ENCODE data around the gene TRNAU1AP. TPM values are rescaled to one million over a fixed set of nuclear protein-coding genes. Genes with fewer than 3 reads are reported as not detected.

Gene TRNAU1AP
- total and polyA plus RNA-seq, 2 of the 13 experiments (the other 11 are each of a cell fraction or from before 2014, with no cell fraction given), result 29.0 to 42.9 TPM

DNA sequence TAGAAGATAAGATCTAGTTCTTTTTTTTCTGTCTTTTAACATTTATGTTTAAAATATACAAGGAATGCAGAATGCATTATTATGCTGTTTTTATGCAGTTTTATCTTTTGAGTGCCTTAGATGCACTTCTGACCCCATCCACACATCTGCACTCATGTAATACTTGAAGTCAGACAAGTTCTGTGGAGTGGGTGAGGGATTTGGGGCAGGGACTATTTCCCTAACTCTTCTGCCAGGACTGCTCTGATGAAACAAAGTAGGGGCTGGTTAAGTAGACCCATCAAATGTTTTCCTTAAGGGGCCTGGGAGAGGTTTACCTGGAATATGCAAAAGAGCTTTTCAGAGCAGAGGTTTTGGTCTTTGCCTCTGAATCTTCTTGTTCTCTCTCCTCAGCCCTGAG, 11.4 kb downstream of the TRNAU1AP start:
- Histone ChIP-seq H4K20me1 (ENCODE audit: insufficient read depth, low read length) (no peaks in the 10 kb centered on the region), H2AFZ (ENCODE audit: low read length) (no peak overlapping the region), H3K9ac (ENCODE audit: insufficient read depth, low read depth, low read length) (no peak overlapping the region), H3K27ac (ENCODE audit: extremely low read length, insufficient read depth, low read length) (no peak overlapping the region), H3K4me3 (replicated peaks in 1 of 3; ENCODE audit: insufficient read depth in 1 of 3, low read depth in 2 of 3, low read length in 3 of 3) (no peak overlapping the region), H3K36me3 (replicated peaks in 1 of 2; ENCODE audit: control insufficient read depth in 1 of 2, insufficient read depth in 2 of 2, low read length in 2 of 2) (peaks cover 19 to 67% of the 10 kb centered on the region in 2 experiments; a peak in 4 of 5 replicates), H3K4me2 (ENCODE audit: low read depth, low read length) (no peak overlapping the region), H3K27me3 (ENCODE audit: control insufficient read depth in 1 of 2, insufficient read depth in 2 of 2, low read length in 2 of 2) (no peaks in the 10 kb centered on the region), H3K9me3 (ENCODE audit: low read length) (no peaks in the 10 kb centered on the region), H3K79me2 (ENCODE audit: insufficient read depth, low read length) (no peaks in the 10 kb centered on the region), H3K4me1 (ENCODE audit: insufficient read depth, low read length) (no peaks in the 10 kb centered on the region)
- ATAC-seq, result no peak
- CTCF ChIA-PET (ENCODE audit: low intra/inter-chr PET ratio, low total read pairs), result no interaction called here
- no peak for FAIRE-seq
- BruUV-seq (replicated peaks), result no TSS peak
- in situ Hi-C loops (cut with HindIII; ENCODE audit: extremely low pct_ligation_motif_present, low pct_unique_long_range_greater_than_20kb) (no loop called here), intact Hi-C loops (cut with micrococcal nuclease; ENCODE audit: unreplicated experiment) (no loop called here)
- POLR2A ChIA-PET, result interaction anchor here (3.0 kb wide), 1 partner anchor 16 kb away, joined by 25 read pairs; no protein-coding TSS in a partner anchor
- DNase-seq (ENCODE audit: low spot score), result no peak
- TF ChIP-seq SNRNP70 (IDR thresholded peaks at IDR 0.05; ENCODE audit: low read depth, low read length) (no peak), ZNF552 (CRISPR knock-in tag; IDR thresholded peaks at IDR 0.05; ENCODE audit: borderline replicate concordance) (no peak), JUNB (CRISPR knock-in tag; IDR thresholded peaks at IDR 0.05; ENCODE audit: borderline replicate concordance) (no peak), KDM1A (CRISPR knock-in tag; IDR thresholded peaks at IDR 0.05) (no peak), HDAC1 (CRISPR knock-in tag; IDR thresholded peaks at IDR 0.05) (no peak), ZNF546 (CRISPR knock-in tag; conservative IDR thresholded peaks at IDR 0.05) (no peak)
- TF ChIP-seq, protein P1, sequence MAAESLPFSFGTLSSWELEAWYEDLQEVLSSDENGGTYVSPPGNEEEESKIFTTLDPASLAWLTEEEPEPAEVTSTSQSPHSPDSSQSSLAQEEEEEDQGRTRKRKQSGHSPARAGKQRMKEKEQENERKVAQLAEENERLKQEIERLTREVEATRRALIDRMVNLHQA (CRISPR knock-in tag; IDR thresholded peaks at IDR 0.05), result no peak
- TF ChIP-seq, protein P2, sequence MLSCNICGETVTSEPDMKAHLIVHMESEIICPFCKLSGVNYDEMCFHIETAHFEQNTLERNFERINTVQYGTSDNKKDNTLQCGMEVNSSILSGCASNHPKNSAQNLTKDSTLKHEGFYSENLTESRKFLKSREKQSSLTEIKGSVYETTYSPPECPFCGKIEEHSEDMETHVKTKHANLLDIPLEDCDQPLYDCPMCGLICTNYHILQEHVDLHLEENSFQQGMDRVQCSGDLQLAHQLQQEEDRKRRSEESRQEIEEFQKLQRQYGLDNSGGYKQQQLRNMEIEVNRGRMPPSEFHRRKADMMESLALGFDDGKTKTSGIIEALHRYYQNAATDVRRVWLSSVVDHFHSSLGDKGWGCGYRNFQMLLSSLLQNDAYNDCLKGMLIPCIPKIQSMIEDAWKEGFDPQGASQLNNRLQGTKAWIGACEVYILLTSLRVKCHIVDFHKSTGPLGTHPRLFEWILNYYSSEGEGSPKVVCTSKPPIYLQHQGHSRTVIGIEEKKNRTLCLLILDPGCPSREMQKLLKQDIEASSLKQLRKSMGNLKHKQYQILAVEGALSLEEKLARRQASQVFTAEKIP (CRISPR knock-in tag; IDR thresholded peaks at IDR 0.05; ENCODE audit: borderline replicate concordance), result no peak
- TF ChIP-seq, protein P3, sequence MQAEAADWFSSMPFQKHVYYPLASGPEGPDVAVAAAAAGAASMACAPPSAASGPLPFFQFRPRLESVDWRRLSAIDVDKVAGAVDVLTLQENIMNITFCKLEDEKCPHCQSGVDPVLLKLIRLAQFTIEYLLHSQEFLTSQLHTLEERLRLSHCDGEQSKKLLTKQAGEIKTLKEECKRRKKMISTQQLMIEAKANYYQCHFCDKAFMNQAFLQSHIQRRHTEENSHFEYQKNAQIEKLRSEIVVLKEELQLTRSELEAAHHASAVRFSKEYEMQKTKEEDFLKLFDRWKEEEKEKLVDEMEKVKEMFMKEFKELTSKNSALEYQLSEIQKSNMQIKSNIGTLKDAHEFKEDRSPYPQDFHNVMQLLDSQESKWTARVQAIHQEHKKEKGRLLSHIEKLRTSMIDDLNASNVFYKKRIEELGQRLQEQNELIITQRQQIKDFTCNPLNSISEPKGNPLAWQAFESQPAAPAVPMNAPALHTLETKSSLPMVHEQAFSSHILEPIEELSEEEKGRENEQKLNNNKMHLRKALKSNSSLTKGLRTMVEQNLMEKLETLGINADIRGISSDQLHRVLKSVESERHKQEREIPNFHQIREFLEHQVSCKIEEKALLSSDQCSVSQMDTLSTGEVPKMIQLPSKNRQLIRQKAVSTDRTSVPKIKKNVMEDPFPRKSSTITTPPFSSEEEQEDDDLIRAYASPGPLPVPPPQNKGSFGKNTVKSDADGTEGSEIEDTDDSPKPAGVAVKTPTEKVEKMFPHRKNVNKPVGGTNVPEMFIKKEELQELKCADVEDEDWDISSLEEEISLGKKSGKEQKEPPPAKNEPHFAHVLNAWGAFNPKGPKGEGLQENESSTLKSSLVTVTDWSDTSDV (CRISPR knock-in tag; IDR thresholded peaks at IDR 0.05), result no peak
- TF ChIP-seq, protein P4, sequence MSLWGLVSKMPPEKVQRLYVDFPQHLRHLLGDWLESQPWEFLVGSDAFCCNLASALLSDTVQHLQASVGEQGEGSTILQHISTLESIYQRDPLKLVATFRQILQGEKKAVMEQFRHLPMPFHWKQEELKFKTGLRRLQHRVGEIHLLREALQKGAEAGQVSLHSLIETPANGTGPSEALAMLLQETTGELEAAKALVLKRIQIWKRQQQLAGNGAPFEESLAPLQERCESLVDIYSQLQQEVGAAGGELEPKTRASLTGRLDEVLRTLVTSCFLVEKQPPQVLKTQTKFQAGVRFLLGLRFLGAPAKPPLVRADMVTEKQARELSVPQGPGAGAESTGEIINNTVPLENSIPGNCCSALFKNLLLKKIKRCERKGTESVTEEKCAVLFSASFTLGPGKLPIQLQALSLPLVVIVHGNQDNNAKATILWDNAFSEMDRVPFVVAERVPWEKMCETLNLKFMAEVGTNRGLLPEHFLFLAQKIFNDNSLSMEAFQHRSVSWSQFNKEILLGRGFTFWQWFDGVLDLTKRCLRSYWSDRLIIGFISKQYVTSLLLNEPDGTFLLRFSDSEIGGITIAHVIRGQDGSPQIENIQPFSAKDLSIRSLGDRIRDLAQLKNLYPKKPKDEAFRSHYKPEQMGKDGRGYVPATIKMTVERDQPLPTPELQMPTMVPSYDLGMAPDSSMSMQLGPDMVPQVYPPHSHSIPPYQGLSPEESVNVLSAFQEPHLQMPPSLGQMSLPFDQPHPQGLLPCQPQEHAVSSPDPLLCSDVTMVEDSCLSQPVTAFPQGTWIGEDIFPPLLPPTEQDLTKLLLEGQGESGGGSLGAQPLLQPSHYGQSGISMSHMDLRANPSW (CRISPR knock-in tag; IDR thresholded peaks at IDR 0.05; ENCODE audit: borderline replicate concordance), result no peak
